ENCODE measurements around the gene C21orf58. TPM values are rescaled to one million over a fixed set of nuclear protein-coding genes. Genes with fewer than 3 reads are reported as not detected.

C21orf58 gene
- total RNA-seq, 4 donors from 2014 or later, result 4.6 to 20.6 (median 11.4) TPM

Other genes starting within 250 kb of the C21orf58 start
- 1,000 to 10,000 TPM in 1 of 4 donors, 100 to 1,000 TPM in 2, 10 to 100 TPM in 1; 59.9 to 1,087 (median 166) TPM for gene COL6A2, start 225.8 kb downstream of the C21orf58 start, total RNA-seq
- 1 to 10 TPM in 1 of 4 donors, under 1 TPM in 1, not detected in 2; 0.67 to 1.0 TPM for gene FTCD, start 168.3 kb downstream of the C21orf58 start, total RNA-seq
- gene SPATC1L, start 139.4 kb downstream of the C21orf58 start, total RNA-seq, result 10 to 100 TPM in 1 of 4 donors, 1 to 10 TPM in 3; 1.1 to 13.2 (median 2.6) TPM
- 100 to 1,000 TPM in 1 of 4 donors, 10 to 100 TPM in 3; 43.7 to 172 (median 66.5) TPM for gene LSS, start 95.1 kb downstream of the C21orf58 start, total RNA-seq
- gene MCM3AP, start 38.3 kb downstream of the C21orf58 start, total RNA-seq, result 100 to 1,000 TPM in 3 of 4 donors, 10 to 100 TPM in 1; 96.7 to 178 (median 148) TPM
- gene YBEY, start 37.5 kb downstream of the C21orf58 start, total RNA-seq, result 10 to 100 TPM in 3 of 4 donors, 1 to 10 TPM in 1; 5.3 to 32.6 (median 17.5) TPM
- 100 to 1,000 TPM in 1 of 4 donors, 10 to 100 TPM in 3; 29.2 to 119 (median 59.5) TPM for gene PCNT, start 286 bp upstream of the C21orf58 start, total RNA-seq
- gene DIP2A, start 135.0 kb upstream of the C21orf58 start, total RNA-seq, result 100 to 1,000 TPM in 1 of 4 donors, 10 to 100 TPM in 3; 69.9 to 108 (median 85.3) TPM